HepG2 (cell line): ENCODE results near the gene OSBPL2. TPM values are rescaled to one million over a fixed set of nuclear protein-coding genes. Genes with fewer than 3 reads are reported as not detected.

ENCODE experiments used
- CSRNP1 ChIP-seq: sonication (generic); formaldehyde crosslinking; IDR thresholded peaks from 2 replicates; pipeline ENCODE4 v1.8.1; 2023; ENCODE audit warnings: mild to moderate bottlenecking, missing genetic modification reagents
- GLI4 ChIP-seq: sonication (generic); formaldehyde crosslinking; IDR thresholded peaks from 2 replicates; pipeline ENCODE4 v1.5.1; 2020; ENCODE audit warnings: missing genetic modification reagents, mild to moderate bottlenecking, moderate library complexity, borderline replicate concordance
- HIVEP1 ChIP-seq: sonication (generic); formaldehyde crosslinking; IDR thresholded peaks from 2 replicates; pipeline ENCODE4 v1.4.0; 2020; ENCODE audit warnings: mild to moderate bottlenecking, missing genetic modification reagents
- HNRNPLL ChIP-seq: fragments of 200-400 bp; formaldehyde crosslinking; IDR thresholded peaks from 2 replicates; pipeline ENCODE4 v1.6.1; 2017; ENCODE audit warnings: mild to moderate bottlenecking, low read depth, low read length; ENCODE audit not compliant: poor library complexity, severe bottlenecking
- MIER2 ChIP-seq: IDR thresholded peaks from 2 replicates; pipeline ENCODE4 v1.6.1; 2016; ENCODE audit warnings: missing biosample characterization, missing genetic modification reagents
- RBFOX2 ChIP-seq: fragments of 200-400 bp; formaldehyde crosslinking; IDR thresholded peaks from 2 replicates; pipeline ENCODE4 v1.6.1; 2017; ENCODE audit warnings: low read depth, mild to moderate bottlenecking, low read length
- RFX5 ChIP-seq: IDR thresholded peaks from 2 replicates; pipeline ENCODE4 v1.6.1; 2011; ENCODE audit warnings: low read depth, low read length, improper control_type of control experiment
- STAT5B ChIP-seq: sonication (generic); formaldehyde crosslinking; IDR thresholded peaks from 2 replicates; pipeline ENCODE4 v1.4.0; 2020; ENCODE audit warnings: missing genetic modification reagents
- TCF7 ChIP-seq: sonication (generic); IDR thresholded peaks from 2 replicates; pipeline ENCODE4 v1.6.1; 2016; ENCODE audit warnings: antibody characterized with exemption, low read depth
- ZMYM3 ChIP-seq: sonication (generic); formaldehyde crosslinking; IDR thresholded peaks from 2 replicates; pipeline ENCODE4 v1.5.1; 2020; ENCODE audit warnings: mild to moderate bottlenecking, missing genetic modification reagents
- ZNF225 ChIP-seq: sonication (generic); formaldehyde crosslinking; IDR thresholded peaks from 2 replicates; pipeline ENCODE4 v1.4.0; 2020; ENCODE audit warnings: mild to moderate bottlenecking, missing genetic modification reagents
- ZNF24 ChIP-seq: fragments of 450-650 bp; IDR thresholded peaks from 2 replicates; pipeline ENCODE4 v1.6.1; 2017; ENCODE audit warnings: antibody characterized with exemption, mild to moderate bottlenecking
- ZNF333 ChIP-seq: sonication (generic); formaldehyde crosslinking; IDR thresholded peaks from 2 replicates; pipeline ENCODE4 v1.4.0; 2020; ENCODE audit warnings: mild to moderate bottlenecking, missing genetic modification reagents, borderline replicate concordance
- ZNF451 ChIP-seq: sonication (generic); formaldehyde crosslinking; IDR thresholded peaks from 2 replicates; pipeline ENCODE4 v1.5.0; 2020; ENCODE audit warnings: mild to moderate bottlenecking, missing genetic modification reagents
- ZNF512B ChIP-seq: sonication (generic); formaldehyde crosslinking; IDR thresholded peaks from 2 replicates; pipeline ENCODE4 v1.5.1; 2020; ENCODE audit warnings: missing genetic modification reagents, mild to moderate bottlenecking, borderline replicate concordance
- ZNF557 ChIP-seq: sonication (generic); formaldehyde crosslinking; IDR thresholded peaks from 2 replicates; pipeline ENCODE4 v1.4.0; 2020; ENCODE audit warnings: missing genetic modification reagents
- ZNF598 ChIP-seq: sonication (generic); formaldehyde crosslinking; IDR thresholded peaks from 2 replicates; pipeline ENCODE4 v1.5.1; 2020; ENCODE audit warnings: mild to moderate bottlenecking, missing genetic modification reagents, borderline replicate concordance
- ZSCAN29 ChIP-seq: sonication (generic); formaldehyde crosslinking; conservative IDR thresholded peaks from 2 replicates; pipeline ENCODE4 v1.4.0; 2020; ENCODE audit warnings: mild to moderate bottlenecking, missing genetic modification reagents
- polyA plus RNA-seq, 8 experiments: library from polyadenylated mRNA; depleted of rRNA in 3 of 8; stranded (reverse) in 7 of 8; unstranded in 1 of 8; fragments of >200 nt; fragmentation: Illumina TruSeq in 4 of 8; extraction: Trizol in 4 of 8; gene quantifications; 2 replicates each; pipeline versions ENCODE4 v1.2.1 to v1.2.3, GENCODE V29; 2011 to 2016; ENCODE audit warnings: low read depth in 4 of 8, missing spikeins in 1 of 8, mixed read lengths in 1 of 8; ENCODE audit not compliant: insufficient read depth in 1 of 8
- total RNA-seq, 5 experiments: library from RNA; depleted of rRNA; stranded (reverse); fragments of >200 nt; fragmentation: Illumina TruSeq; extraction: Trizol; gene quantifications; 2 replicates each; pipeline ENCODE4 v1.2.3, GENCODE V29; 2016; ENCODE audit warnings: low read depth in 1 of 5
- TF ChIP-seq, protein P1 (sequence below): sonication (generic); formaldehyde crosslinking; IDR thresholded peaks from 2 replicates; pipeline ENCODE4 v1.5.1; 2020; ENCODE audit warnings: missing genetic modification reagents, mild to moderate bottlenecking, borderline replicate concordance
- TF ChIP-seq, protein P2 (sequence below): sonication (generic); formaldehyde crosslinking; IDR thresholded peaks from 2 replicates; pipeline ENCODE4 v1.4.0; 2020; ENCODE audit warnings: missing genetic modification reagents, low read depth, mild to moderate bottlenecking, borderline replicate concordance
- TF ChIP-seq, protein P3 (sequence below): IDR thresholded peaks from 2 replicates; pipeline ENCODE4 v1.6.1; 2018; ENCODE audit warnings: missing genetic modification reagents, mild to moderate bottlenecking, missing compliant biosample characterization

Gene OSBPL2
- total and polyA plus RNA-seq, 2 of the 13 experiments (the other 11 are each of a cell fraction or from before 2014, with no cell fraction given), result 18.5 to 37.4 TPM

- peak; percentile 54 for TF ChIP-seq HNRNPLL
- TF ChIP-seq, protein P1, sequence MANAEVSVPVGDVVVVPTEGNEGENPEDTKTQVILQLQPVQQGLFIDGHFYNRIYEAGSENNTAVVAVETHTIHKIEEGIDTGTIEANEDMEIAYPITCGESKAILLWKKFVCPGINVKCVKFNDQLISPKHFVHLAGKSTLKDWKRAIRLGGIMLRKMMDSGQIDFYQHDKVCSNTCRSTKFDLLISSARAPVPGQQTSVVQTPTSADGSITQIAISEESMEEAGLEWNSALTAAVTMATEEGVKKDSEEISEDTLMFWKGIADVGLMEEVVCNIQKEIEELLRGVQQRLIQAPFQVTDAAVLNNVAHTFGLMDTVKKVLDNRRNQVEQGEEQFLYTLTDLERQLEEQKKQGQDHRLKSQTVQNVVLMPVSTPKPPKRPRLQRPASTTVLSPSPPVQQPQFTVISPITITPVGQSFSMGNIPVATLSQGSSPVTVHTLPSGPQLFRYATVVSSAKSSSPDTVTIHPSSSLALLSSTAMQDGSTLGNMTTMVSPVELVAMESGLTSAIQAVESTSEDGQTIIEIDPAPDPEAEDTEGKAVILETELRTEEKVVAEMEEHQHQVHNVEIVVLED, result no peak
- TF ChIP-seq, protein P2, sequence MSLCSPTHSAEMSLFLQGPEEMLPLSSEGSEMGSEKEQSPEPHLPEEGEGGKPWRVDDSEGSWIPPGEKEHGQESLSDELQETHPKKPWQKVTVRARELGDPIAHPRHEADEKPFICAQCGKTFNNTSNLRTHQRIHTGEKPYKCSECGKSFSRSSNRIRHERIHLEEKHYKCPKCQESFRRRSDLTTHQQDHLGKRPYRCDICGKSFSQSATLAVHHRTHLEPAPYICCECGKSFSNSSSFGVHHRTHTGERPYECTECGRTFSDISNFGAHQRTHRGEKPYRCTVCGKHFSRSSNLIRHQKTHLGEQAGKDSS (CRISPR knock-in tag), result no peak
- no peak for TF ChIP-seq STAT5B (CRISPR knock-in tag)
- no peak for TF ChIP-seq GLI4 (CRISPR knock-in tag)
- TF ChIP-seq TCF7, result no peak
- TF ChIP-seq ZSCAN29 (CRISPR knock-in tag), result no peak
- no peak for TF ChIP-seq RBFOX2
- TF ChIP-seq ZNF225 (CRISPR knock-in tag), result 0 out of 2 replicates have a peak, but pooled peaks have one; percentile 38
- 0 out of 2 replicates have a peak, but pooled peaks have one; percentile 22 for TF ChIP-seq ZNF512B (CRISPR knock-in tag)
- no peak for TF ChIP-seq ZNF598 (CRISPR knock-in tag)
- TF ChIP-seq, protein P3, sequence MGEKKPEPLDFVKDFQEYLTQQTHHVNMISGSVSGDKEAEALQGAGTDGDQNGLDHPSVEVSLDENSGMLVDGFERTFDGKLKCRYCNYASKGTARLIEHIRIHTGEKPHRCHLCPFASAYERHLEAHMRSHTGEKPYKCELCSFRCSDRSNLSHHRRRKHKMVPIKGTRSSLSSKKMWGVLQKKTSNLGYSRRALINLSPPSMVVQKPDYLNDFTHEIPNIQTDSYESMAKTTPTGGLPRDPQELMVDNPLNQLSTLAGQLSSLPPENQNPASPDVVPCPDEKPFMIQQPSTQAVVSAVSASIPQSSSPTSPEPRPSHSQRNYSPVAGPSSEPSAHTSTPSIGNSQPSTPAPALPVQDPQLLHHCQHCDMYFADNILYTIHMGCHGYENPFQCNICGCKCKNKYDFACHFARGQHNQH (CRISPR knock-in tag), result no peak
- TF ChIP-seq ZNF24, result no peak
- TF ChIP-seq MIER2 (CRISPR knock-in tag), result no peak
- 0 out of 2 replicates have a peak, but pooled peaks have one; percentile 11 for TF ChIP-seq ZNF451
- no peak for TF ChIP-seq RFX5
- 0 out of 2 replicates have a peak, but pooled peaks have one; percentile 43 for TF ChIP-seq ZNF333 (CRISPR knock-in tag)
- no peak for TF ChIP-seq ZMYM3 (CRISPR knock-in tag)
- TF ChIP-seq HIVEP1 (CRISPR knock-in tag), result 0 out of 2 replicates have a peak, but pooled peaks have one; percentile 30
- TF ChIP-seq CSRNP1 (CRISPR knock-in tag), result no peak
- no peak for TF ChIP-seq ZNF557 (CRISPR knock-in tag)
Measured at GRCh38 chr20:62219101-62219991, 19.0 kb upstream of the OSBPL2 start (continued).
